HG03457 (cell line): ENCODE measurements around the gene ROR2.
"Not testable (repeated sequence)": the region's sequence is repeated elsewhere in the genome, so short reads cannot be mapped to it uniquely, and the experiment has no call there.

Experiments
- ATAC-seq: cut with Tn5 transposase; IDR thresholded peaks from one replicate; pipeline ENCODE4 v1.9.1; 2021; ENCODE audit warnings: moderate number of reproducible peaks; ENCODE audit not compliant: unreplicated experiment

ROR2 gene

DNA sequence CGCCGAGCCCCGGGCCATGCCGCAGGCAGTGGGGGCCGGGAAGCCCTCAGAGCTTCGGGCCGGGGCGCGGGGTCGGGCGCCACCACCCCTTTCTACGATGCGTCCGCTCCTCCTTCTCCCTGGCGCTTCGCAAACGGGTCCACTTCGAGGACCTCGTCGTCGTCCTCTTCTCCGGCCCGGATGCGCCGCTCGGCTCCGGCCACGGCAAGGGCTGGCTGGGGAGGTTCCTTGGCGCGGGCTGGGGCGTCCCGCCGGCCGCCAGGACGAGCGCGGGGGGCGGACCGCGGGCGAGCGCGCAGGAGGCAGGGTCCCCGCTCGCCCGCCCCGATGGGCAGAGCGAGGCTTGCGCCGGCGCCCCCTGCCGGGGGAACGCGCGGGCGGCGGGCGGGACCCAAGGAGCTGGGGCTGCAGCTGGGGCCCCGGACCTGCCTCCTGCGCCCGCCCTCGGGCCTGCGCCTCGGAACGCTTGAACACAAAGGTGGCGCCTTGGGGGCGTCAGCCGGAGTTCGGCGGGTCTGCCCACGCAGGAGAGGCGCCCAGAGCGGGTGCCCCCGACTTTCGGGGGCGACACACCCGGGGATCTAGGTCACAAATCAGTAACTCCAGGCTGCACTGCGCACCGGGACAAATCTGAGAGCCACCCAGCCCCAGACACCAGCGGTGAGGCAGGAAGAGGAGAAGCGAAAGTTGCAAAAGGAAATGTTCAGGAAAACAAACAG, at the start of gene ROR2:
Gene ROR2 (minus strand): TSS at position 283 of the 719 bp plus-strand sequence.
- no peak for ATAC-seq

DNA sequence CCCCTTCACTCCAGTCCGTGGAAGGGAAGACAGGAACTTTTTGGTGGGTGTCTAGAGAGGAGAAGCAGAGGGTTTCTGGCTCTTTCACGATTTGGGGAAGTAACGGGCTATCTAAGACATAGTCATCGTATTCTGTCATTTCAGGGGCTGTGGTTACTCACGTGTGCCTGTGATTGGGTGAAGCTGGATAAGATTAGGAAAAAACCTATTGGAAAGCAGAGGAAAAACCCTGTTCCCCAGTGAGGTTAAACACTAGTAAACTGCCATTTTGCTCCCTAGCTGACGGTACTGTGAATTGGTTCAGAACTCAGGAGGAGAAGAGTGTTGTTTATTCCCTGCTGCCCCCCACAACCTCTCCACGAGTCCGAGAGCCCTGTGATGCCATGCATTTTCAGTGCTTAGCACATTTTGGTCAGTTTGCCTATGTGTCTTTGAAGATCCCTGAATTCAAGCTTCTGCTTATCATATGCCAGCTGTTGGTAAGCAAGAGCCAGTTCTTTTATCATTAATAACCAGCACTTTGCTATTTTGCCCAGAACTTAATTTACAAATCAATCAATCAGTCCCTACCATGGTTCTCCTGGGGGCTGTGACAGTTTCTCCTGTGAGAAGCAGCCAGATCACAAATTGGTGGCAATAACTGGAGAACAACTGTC, 45.1 kb upstream of the ROR2 start:
- no peak for ATAC-seq

DNA sequence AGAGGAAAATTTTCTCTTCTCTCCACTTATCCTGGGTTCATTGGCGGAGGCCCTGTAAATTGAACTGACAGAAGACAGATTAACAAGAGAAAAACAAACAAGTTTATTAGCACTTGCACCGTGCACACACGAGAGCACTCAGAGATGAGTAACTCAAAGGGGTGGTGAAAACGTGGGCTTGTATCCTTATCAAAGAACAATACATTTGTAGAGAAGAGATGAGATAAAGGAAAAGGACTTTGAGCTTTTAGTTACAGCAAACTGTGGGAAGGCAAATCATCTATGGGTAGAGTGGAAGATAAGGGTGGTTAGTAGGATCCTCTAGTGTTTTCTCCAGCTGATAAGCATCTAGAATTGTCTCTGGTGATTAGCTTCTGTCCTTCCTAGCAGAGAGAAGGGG, 44.4 kb upstream of the ROR2 start:
- no peak for ATAC-seq

DNA sequence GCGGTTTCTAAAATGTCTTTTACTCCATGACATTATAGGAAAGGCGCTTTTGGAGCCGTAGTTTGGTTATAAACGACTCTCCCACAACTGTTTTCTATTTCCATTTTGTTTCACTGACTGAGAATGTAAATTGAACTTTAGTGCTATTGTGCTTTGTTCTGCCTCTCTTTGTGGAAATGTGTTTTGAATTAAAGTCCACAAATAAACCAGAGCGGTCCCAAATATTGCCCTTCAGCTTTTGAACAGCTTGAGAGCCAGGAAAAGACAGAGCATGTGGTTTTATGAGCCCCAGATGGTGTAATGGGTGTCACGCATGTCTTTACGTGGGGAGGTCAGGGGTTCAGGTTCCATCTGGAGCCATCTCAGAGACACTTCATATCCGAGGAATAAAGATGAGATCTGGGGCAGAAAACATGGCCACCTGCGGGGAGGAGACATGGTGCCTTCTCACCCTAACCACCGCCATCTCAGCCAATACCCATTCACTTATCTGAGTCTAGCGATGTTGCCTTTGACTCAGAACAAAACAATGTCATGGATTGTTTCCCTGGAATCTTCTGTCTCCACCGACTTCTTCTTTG, 42.5 kb upstream of the ROR2 start:
- no peak for ATAC-seq

- no peak for ATAC-seq
These were observed 41.8 kb upstream of the ROR2 start for GRCh38 chr9:91991721-91992341.

- no peak for ATAC-seq
These were observed 36.2 kb upstream of the ROR2 start for GRCh38 chr9:91986248-91986647.

DNA sequence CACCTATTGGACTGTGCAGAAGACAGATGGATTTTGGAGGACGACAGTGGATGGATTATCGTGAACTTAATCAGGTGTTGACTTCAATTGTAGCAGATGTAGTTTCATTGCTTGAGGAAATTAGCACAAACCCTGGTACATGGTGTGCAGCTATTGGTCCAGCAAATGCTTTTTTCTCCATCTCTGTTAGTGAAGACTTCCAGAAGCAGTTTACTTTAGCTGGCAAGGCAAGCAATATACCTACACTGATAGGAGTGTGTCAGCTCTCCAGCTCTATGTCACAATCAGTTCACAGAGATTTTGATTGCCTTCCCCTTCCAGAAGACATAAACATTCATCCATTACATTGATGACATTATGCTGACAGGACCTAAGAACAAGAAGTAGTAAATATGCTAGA, 35.7 kb upstream of the ROR2 start:
- no peak for ATAC-seq

GRCh38 chr9:91978740-91979414, 28.8 kb upstream of the ROR2 start:
- ATAC-seq: no peak

DNA sequence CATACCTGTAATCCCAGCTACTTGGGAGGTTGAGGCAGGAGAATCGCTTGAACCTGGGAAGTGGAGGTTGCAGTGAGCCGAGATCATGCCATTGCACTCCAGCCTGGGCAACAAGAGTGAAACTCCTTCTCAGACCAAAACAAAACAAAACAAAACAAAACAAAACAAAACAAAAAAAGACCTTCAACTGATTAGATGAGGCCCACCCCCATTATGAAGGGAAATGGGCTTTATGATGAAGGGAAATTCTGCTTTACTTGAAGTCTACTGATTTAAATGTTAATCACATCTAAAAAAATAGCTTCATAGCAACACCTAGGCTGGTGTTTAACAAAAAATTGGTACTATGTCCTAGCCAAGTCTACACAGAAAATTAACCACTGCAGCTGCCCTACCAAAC, 25.2 kb upstream of the ROR2 start:
- ATAC-seq: not testable (repeated sequence)

GRCh38 chr9:91972711-91973110, 22.7 kb upstream of the ROR2 start:
- ATAC-seq: no peak

DNA sequence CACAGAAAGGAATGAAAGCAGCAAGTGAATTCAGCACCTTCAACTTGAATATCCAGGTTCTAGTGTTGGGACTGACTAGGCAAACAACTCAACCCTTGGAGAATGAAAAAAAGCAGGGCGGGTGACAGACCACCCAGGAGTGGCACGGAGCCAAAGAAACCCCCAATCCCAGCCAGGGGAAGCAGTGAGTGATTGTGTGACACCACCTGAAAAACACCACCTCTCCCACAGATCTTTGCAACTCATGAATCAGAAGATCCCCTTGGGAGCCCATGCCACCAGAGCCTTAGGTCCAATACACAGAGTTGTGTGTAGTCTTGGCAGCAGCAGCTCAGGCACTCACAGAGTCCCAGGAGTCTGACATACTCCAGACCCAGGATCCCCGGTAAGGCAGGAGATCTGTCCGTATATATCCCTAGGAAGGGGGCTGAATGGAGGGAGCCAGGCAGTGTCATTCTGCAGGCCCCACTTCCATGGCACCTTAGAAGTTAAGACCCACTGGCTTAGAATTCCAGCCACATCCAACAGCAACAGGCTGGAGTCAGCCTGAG, 22.1 kb upstream of the ROR2 start:
- no peak for ATAC-seq

DNA sequence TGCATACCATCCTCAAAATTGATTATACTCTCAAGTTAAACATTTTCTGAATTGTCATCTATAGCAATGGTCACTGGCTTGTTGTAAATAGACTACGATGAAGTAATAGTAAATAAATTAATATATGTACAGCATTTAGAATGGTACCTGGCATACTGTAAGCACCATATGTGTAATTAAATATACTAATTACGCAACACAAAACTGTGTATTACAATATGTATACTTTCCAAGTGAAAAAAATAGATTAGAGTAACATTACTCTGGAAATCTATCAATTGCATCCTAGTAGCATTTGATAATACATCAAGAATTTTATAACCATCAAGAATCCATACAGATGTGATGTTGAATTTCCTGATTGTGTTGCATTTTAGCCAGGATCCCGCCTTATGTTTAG, 17.2 kb upstream of the ROR2 start:
- ATAC-seq: no peak

GRCh38 chr9:91966503-91966902, 16.5 kb upstream of the ROR2 start:
- ATAC-seq: no peak

DNA sequence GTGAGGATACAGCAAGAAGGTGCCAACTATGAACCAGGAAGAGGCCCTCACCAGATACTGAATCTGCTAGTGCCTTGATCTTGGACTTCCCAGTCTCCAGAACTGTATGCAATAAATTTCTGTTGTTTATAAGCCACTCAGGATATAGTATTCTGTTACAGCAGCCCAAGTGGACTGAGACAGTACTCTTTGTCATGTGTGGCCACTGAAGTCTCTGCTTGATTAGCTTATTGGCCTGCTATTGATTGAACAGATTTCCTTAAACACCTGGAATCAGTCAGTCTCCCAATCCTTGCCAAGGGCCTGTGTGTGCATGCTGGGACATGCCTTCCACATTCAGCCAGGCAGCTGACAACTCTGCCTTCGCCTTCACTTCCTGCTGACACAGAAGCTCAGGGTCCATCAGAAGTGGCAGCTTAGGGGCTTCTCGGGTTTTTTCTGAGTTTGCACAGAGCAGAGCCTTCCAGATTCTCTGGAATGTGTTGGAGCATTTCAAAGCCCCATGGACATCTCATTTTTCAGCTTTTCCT, 13.7 kb upstream of the ROR2 start:
- no peak for ATAC-seq

GRCh38 chr9:91960367-91960766, 10.3 kb upstream of the ROR2 start:
- ATAC-seq: no peak

DNA sequence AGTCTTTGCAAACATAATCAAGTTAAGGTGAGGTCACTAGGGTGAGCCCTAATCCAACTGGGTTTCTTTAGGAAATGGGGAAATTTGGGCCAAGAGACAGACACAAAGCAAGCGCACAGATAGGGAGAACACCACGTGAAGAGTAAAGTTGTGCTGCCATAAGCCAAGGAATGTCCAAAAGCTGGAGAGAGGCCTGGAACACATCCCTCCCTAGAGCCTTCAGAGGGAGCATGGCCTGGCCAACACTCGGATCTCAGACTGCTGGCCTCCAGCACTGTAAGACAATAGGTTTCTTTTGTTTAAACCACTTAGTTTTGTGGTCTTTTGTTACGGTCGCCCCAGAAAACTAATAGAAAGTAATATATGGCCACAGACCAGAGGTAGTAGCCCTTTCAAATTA, 8.1 kb upstream of the ROR2 start:
- no peak for ATAC-seq

- no peak for ATAC-seq
These were observed 4.9 kb upstream of the ROR2 start for GRCh38 chr9:91954841-91955471.

- no peak for ATAC-seq
These were observed 3.7 kb upstream of the ROR2 start for GRCh38 chr9:91953718-91954117.

DNA sequence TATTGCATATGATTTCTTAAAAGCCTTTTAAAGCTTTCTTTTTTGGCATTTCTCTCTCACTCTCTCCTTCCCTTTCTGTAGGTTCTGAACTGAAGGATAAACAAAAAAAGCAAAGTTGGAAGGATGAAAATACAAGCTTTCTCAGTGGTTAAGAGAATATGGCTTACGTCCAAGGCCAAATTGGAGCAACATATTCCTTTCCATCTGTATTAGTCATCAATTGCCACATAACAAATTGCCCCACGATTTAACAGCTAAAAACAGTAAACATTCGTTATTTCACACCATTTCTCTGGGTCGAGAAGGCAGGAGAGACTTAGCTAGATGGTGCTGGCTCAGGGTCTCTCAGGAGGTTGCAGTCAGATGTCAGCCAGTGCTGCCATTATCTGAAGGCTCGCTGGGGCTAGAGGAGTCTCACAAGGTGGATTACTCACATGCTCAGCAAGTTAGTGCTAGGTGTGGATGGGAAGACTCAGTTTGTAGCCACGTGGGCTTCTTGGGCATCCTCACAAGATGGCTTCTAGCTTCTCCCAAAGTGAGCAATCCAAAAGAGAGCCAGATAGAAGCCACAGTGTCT, 2.0 kb upstream of the ROR2 start:
- no peak for ATAC-seq

GRCh38 chr9:91949392-91949945, 559 bp downstream of the ROR2 start:
- no peak for ATAC-seq
